GM13977 (cell line): ENCODE measurements around the gene VEGFB.
A peak's percentile ranks its signal among the peaks of the same experiment; 100 is the strongest.

ENCODE experiments used
- DNase-seq: peaks from one replicate; pipeline ENCODE4 v3.0.0; 2012; ENCODE audit warnings: low spot score
- in situ Hi-C: fragments of 300-500 bp; cut with MboI; formaldehyde crosslinking; loops from one replicate; pipeline ENCODE4 v1.12.0; 2022; ENCODE audit warnings: low sequenced_read_pairs, low pct_unique_long_range_greater_than_20kb, mixed read lengths, inconsistent platforms; ENCODE audit not compliant: unreplicated experiment
- TF ChIP-seq, protein P1 (sequence below): IDR thresholded peaks from 2 replicates; pipeline ENCODE4 v1.5.1; 2012; ENCODE audit warnings: mild to moderate bottlenecking, control low read depth; ENCODE audit not compliant: insufficient read depth; ENCODE audit errors: extremely low read depth, missing control alignments

The VEGFB gene

DNA sequence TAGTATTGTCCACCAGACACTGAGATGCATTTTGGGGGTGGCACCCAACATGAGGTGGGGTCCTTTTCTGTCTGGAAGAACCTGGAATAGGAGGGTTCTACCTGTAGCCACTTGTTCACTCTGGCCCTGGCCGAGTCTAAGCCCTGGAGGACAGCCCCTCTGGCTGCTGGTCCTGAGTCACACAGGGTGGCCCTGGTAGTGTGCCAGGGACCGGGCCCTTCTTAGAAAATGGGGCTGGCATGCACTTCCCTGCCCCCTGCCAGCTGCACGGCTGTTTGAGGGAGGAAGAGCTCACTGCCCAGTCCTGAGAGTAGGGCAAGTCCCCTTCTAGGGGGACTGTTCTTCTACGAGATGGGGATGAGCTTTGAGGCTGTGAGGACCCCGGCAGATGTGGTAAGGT is 19.1 kb downstream of the VEGFB start:
- DNase-seq: no peak
- TF ChIP-seq, protein P1, sequence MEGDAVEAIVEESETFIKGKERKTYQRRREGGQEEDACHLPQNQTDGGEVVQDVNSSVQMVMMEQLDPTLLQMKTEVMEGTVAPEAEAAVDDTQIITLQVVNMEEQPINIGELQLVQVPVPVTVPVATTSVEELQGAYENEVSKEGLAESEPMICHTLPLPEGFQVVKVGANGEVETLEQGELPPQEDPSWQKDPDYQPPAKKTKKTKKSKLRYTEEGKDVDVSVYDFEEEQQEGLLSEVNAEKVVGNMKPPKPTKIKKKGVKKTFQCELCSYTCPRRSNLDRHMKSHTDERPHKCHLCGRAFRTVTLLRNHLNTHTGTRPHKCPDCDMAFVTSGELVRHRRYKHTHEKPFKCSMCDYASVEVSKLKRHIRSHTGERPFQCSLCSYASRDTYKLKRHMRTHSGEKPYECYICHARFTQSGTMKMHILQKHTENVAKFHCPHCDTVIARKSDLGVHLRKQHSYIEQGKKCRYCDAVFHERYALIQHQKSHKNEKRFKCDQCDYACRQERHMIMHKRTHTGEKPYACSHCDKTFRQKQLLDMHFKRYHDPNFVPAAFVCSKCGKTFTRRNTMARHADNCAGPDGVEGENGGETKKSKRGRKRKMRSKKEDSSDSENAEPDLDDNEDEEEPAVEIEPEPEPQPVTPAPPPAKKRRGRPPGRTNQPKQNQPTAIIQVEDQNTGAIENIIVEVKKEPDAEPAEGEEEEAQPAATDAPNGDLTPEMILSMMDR: no peak
- in situ Hi-C loops: no loop called here

DNA sequence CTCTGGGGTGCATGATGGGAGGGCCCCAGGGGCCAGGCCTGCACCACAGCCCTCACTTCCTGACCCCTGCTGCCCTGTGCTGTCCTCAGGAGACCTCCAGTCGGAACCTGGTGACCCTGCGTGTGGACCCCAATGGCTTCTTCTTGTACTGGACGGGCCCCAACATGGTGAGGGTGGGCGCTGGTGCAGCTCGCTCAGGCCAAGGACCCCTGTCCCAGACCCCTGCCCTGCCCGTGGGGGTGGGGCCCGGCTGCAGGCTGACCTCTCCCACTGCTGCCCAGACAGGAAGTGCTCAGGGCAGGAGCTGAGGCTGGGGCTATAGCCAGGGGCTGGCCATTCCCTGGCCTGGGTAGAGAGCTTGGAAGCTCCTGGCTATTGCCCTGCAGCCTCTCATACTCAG is 19.9 kb downstream of the VEGFB start:
- in situ Hi-C loops: no loop called here
- TF ChIP-seq, protein P1: no peak
- DNase-seq: no peak

DNA sequence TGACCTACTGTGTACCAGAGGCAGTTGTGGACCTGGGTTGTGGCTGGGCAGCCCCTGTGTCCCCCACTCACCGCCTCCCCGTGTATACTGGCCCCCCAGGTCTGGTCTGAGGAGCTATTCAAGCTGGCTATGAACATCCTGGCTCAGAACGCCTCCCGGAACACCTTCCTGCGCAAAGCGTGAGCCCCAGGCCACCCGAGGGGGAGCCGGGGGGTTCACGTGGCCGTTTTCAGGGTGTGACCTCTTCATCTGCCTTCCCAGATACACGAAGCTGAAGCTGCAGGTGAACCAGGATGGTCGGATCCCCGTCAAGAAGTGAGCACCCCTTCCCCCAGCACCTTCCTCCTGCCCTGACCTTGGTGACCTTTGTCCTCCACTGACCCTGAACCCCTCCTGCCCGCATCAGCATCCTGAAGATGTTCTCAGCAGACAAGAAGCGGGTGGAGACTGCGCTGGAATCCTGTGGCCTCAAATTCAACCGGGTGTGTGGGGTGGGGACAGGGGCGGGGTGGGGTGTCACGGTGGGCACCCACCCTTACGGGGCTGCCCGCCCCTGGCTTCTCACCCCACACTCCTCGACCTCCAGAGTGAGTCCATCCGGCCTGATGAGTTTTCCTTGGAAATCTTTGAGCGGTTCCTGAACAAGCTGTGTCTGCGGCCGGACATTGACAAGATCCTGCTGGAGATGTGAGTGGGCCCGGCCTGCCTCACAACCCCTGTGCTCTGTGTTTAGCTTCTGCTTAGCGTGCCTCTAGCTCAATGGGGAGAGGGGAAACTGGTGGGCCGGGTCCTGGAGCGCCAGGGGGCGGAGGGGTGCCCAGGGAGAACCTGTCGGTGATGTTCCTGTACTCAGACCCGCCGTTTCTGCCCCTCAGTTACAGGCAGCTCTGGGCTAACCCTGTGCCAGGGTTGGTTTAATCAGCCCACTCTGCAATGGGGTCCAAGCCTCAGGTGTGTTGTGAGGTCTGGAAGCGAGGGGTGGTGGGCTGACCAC is 21.0 kb downstream of the VEGFB start:
- TF ChIP-seq, protein P1: no peak
- in situ Hi-C loops: no loop called here
- DNase-seq: no peak

DNA sequence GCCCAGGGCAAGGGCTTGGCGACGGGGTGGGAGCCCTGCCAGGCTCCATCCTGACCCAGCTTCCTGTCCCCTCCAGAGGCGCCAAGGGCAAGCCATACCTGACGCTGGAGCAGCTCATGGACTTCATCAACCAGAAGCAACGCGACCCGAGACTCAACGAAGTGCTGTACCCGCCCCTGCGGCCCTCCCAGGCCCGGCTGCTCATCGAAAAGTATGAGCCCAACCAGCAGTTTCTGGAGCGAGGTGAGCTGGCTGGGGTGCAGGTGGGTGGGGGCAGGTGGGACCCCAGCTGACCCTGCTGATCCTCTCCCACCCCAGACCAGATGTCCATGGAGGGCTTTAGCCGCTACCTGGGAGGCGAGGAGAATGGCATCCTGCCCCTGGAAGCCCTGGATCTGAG is 21.9 kb downstream of the VEGFB start:
- in situ Hi-C loops: no loop called here
- TF ChIP-seq, protein P1: no peak
- DNase-seq: no peak

DNA sequence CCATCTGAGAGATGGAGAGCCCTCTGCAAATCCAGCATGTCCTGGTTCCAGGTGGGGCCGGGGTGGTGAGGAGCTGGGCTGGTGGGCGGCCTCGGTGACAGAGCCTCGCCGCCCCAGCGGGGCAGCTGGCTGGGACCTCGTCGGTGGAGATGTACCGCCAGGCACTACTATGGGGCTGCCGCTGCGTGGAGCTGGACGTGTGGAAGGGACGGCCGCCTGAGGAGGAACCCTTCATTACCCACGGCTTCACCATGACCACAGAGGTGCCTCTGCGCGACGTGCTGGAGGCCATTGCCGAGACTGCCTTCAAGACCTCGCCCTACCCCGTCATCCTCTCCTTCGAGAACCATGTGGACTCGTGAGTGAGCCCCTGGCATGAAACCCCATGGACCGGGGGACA is 24.0 kb downstream of the VEGFB start:
- TF ChIP-seq, protein P1: no peak
- peak; percentile 27 for DNase-seq
- in situ Hi-C loops: no loop called here

DNA sequence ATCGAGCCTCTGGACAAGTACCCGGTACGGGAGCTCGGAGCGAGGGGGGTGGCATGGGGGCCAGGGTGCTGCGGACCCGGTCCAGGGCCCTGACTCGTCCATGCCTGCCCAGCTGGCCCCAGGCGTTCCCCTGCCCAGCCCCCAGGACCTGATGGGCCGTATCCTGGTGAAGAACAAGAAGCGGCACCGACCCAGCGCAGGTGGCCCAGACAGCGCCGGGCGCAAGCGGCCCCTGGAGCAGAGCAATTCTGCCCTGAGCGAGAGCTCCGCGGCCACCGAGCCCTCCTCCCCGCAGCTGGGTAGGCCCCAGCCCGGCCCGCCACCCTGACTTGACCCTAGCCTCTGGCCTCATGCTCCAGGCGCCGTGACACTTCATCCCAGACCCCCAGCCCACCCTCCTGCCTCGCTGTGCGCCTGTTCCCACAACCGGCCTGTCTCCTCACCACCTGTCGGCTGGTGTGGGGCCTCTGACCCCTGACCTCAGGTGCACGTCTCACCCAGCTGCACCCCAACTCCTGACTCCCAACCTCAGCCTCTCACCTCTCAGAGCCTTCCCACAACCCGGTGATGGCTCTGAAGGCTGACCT is 24.7 kb downstream of the VEGFB start:
- TF ChIP-seq, protein P1: no peak
- in situ Hi-C loops: no loop called here
- DNase-seq: no peak
